Effector memory CD4-positive, alpha-beta T cell (primary cell): Measurements from ENCODE around the gene MIER2.
"Not testable (repeated sequence)": the region's sequence is repeated elsewhere in the genome, so short reads cannot be mapped to it uniquely, and the experiment has no call there.

Source experiments
- DNase-seq, 3 donors: peaks; one replicate each; pipeline ENCODE4 v3.0.0-alpha.2; 2020
- H3K27ac ChIP-seq: 2 replicates; pipeline ENCODE4 v1.7.0; 2013; ENCODE audit warnings: mild to moderate bottlenecking, low read length, moderate library complexity; ENCODE audit not compliant: insufficient read depth, poor library complexity, severe bottlenecking
- H3K27me3 ChIP-seq: replicated peaks from 2 replicates; pipeline ENCODE4 v1.7.0; 2013; ENCODE audit warnings: mild to moderate bottlenecking, low read length; ENCODE audit not compliant: insufficient read depth, control insufficient read depth, poor library complexity, severe bottlenecking
- H3K36me3 ChIP-seq: 2 replicates; pipeline ENCODE4 v1.7.0; 2013; ENCODE audit warnings: mild to moderate bottlenecking, low read length, moderate library complexity; ENCODE audit not compliant: control insufficient read depth, insufficient read depth
- H3K4me1 ChIP-seq: 2 replicates; pipeline ENCODE4 v1.7.0; 2013; ENCODE audit warnings: low read length, mild to moderate bottlenecking; ENCODE audit not compliant: control insufficient read depth, insufficient read depth, poor library complexity, severe bottlenecking
- H3K4me3 ChIP-seq: 2 replicates; pipeline ENCODE4 v1.7.0; 2013; ENCODE audit warnings: low read length, low read depth, mild to moderate bottlenecking; ENCODE audit not compliant: insufficient read depth, poor library complexity, severe bottlenecking
- H3K9me3 ChIP-seq: 2 replicates; pipeline ENCODE4 v1.7.0; 2013; ENCODE audit warnings: mild to moderate bottlenecking, low read length, moderate library complexity; ENCODE audit not compliant: control insufficient read depth

The MIER2 gene

GRCh38 chr19:387777-388176 is 43.2 kb upstream of the MIER2 start:
- no peak overlapping the region for H3K27ac ChIP-seq
- H3K4me3 ChIP-seq, result no peak overlapping the region
- H3K4me1 ChIP-seq, result peaks cover 2% of the 10 kb centered on the region
- peaks cover 20% of the 10 kb centered on the region for H3K27me3 ChIP-seq
- no peak for DNase-seq
- no peaks in the 10 kb centered on the region for H3K9me3 ChIP-seq
- H3K36me3 ChIP-seq, result no peaks in the 10 kb centered on the region

- not testable (repeated sequence) for H3K4me1 ChIP-seq, H3K36me3 ChIP-seq, DNase-seq, H3K4me3 ChIP-seq, H3K9me3 ChIP-seq, H3K27ac ChIP-seq
- peaks cover 21% of the 10 kb centered on the region for H3K27me3 ChIP-seq
Measured at GRCh38 chr19:386632-387301, 42.2 kb upstream of the MIER2 start.

DNA sequence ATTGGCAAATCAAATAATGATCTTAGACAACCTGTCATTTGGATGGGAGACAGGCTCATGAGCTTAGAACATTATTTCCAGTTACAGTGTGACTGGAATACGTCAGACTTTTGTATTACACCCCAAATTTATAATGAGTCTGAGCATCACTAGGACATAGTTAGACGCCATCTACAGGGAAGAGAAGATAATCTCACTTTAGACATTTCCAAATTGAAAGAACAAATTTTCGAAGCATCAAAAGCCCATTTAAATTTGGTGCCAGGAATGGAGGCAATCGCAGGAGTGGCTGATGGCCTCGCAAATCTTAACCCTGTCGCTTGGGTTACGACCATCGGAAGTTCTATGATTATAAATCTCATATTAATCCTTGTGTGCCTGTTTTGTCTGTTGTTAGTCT is 41.6 kb upstream of the MIER2 start:
- H3K27ac ChIP-seq, H3K36me3 ChIP-seq, H3K4me1 ChIP-seq, H3K4me3 ChIP-seq, DNase-seq, H3K9me3 ChIP-seq: not testable (repeated sequence)
- peaks cover 21% of the 10 kb centered on the region for H3K27me3 ChIP-seq

GRCh38 chr19:384799-385169 is 40.2 kb upstream of the MIER2 start:
- no peak for DNase-seq
- Histone ChIP-seq H3K4me3 (no peak overlapping the region), H3K4me1 (peaks cover 4% of the 10 kb centered on the region), H3K27me3 (peaks cover 21% of the 10 kb centered on the region), H3K27ac (no peak overlapping the region), H3K36me3 (no peaks in the 10 kb centered on the region), H3K9me3 (no peaks in the 10 kb centered on the region)

GRCh38 chr19:383922-384798 is 39.6 kb upstream of the MIER2 start:
- Histone ChIP-seq H3K27ac (no peak overlapping the region), H3K27me3 (peaks cover 21% of the 10 kb centered on the region), H3K4me1 (peaks cover 4% of the 10 kb centered on the region), H3K9me3 (no peaks in the 10 kb centered on the region), H3K4me3 (no peak overlapping the region), H3K36me3 (no peaks in the 10 kb centered on the region)
- DNase-seq, result no peak

- Histone ChIP-seq H3K4me3 (no peak overlapping the region), H3K27me3 (peaks cover 21% of the 10 kb centered on the region), H3K27ac (no peak overlapping the region), H3K36me3 (no peaks in the 10 kb centered on the region), H3K9me3 (no peaks in the 10 kb centered on the region), H3K4me1 (peaks cover 4% of the 10 kb centered on the region)
- no peak for DNase-seq
Measured at GRCh38 chr19:383040-383439, 38.4 kb upstream of the MIER2 start.

- not testable (repeated sequence) for DNase-seq, H3K27ac ChIP-seq, H3K4me1 ChIP-seq, H3K36me3 ChIP-seq, H3K4me3 ChIP-seq, H3K9me3 ChIP-seq
- peaks cover 21% of the 10 kb centered on the region for H3K27me3 ChIP-seq
Measured at GRCh38 chr19:382578-382977, 38.0 kb upstream of the MIER2 start.

GRCh38 chr19:381901-382300 is 37.3 kb upstream of the MIER2 start:
- not testable (repeated sequence) for H3K9me3 ChIP-seq, H3K36me3 ChIP-seq, DNase-seq, H3K4me3 ChIP-seq, H3K4me1 ChIP-seq, H3K27ac ChIP-seq
- peaks cover 21% of the 10 kb centered on the region for H3K27me3 ChIP-seq

- H3K9me3 ChIP-seq, H3K4me3 ChIP-seq: not testable (repeated sequence)
Measured at GRCh38 chr19:380618-381219, 36.1 kb upstream of the MIER2 start.

GRCh38 chr19:379796-380195 is 35.2 kb upstream of the MIER2 start:
- Histone ChIP-seq H3K27me3 (peaks cover 21% of the 10 kb centered on the region), H3K4me1 (peaks cover 4% of the 10 kb centered on the region), H3K27ac (no peak overlapping the region), H3K4me3 (no peak overlapping the region), H3K9me3 (no peaks in the 10 kb centered on the region), H3K36me3 (no peaks in the 10 kb centered on the region)
- DNase-seq, result no peak

More at GRCh38 chr19:380618-381219, 36.1 kb upstream of the MIER2 start:
- H3K27ac ChIP-seq, H3K4me1 ChIP-seq, DNase-seq, H3K36me3 ChIP-seq: not testable (repeated sequence)
- H3K27me3 ChIP-seq, result peaks cover 21% of the 10 kb centered on the region
